Nephron (organoid): ENCODE results near the gene OGFR.

ENCODE experiments used
- H3K27ac Mint-ChIP-seq, 3 experiments: 2 replicates each; pipeline ENCODE4 v1.8.0; 2020; ENCODE audit warnings: mixed read lengths in 3 of 3, mild to moderate bottlenecking in 2 of 3, moderate library complexity in 1 of 3
- H3K27me3 Mint-ChIP-seq: 2 replicates; pipeline ENCODE4 v1.8.0; 2021; ENCODE audit warnings: low read depth, mild to moderate bottlenecking, moderate library complexity, mixed read lengths
- H3K36me3 Mint-ChIP-seq: 2 replicates; pipeline ENCODE4 v1.8.0; 2020; ENCODE audit warnings: low read depth, mixed read lengths
- H3K4me1 Mint-ChIP-seq: 2 replicates; pipeline ENCODE4 v1.8.0; 2020; ENCODE audit warnings: mixed read lengths
- H3K4me3 Mint-ChIP-seq, 3 experiments: 2 replicates each; pipeline ENCODE4 v1.8.0; 2020; ENCODE audit warnings: mild to moderate bottlenecking in 3 of 3, mixed read lengths in 3 of 3, moderate library complexity in 2 of 3
- H3K9me3 Mint-ChIP-seq: 2 replicates; pipeline ENCODE4 v1.8.0; 2020; ENCODE audit warnings: mixed read lengths
- TF ChIP-seq, protein P1 (sequence below), 3 experiments: fragments of 200-600 bp; sonication (generic); IDR thresholded peaks; one replicate each; pipeline ENCODE4 v1.5.0; 2021; ENCODE audit warnings: antibody characterized with exemption in 3 of 3; ENCODE audit not compliant: unreplicated experiment in 3 of 3

Gene OGFR

DNA sequence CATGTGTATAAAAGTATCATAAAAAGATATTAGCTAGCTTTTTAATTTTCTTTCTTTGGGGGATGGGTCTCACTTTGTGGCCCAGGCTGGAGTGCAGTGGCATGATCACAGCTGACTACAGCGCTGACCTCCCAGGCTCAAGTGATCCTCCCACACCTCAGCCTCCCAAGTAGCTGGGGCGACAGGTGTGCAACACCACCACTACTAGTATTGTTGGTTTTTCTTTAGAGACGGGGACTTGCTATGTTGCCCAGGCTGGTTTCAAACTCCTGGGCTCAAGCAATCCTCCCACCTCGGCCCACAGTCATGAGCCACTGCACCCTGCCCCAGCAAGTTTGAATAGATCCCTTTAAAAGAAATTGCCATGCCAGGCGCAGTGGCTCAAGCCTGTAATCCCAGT is 50.5 kb downstream of the OGFR start:
- peaks cover 32% of the 10 kb centered on the region for H3K36me3 Mint-ChIP-seq
- H3K9me3 Mint-ChIP-seq: no peaks in the 10 kb centered on the region
- TF ChIP-seq, protein P1, sequence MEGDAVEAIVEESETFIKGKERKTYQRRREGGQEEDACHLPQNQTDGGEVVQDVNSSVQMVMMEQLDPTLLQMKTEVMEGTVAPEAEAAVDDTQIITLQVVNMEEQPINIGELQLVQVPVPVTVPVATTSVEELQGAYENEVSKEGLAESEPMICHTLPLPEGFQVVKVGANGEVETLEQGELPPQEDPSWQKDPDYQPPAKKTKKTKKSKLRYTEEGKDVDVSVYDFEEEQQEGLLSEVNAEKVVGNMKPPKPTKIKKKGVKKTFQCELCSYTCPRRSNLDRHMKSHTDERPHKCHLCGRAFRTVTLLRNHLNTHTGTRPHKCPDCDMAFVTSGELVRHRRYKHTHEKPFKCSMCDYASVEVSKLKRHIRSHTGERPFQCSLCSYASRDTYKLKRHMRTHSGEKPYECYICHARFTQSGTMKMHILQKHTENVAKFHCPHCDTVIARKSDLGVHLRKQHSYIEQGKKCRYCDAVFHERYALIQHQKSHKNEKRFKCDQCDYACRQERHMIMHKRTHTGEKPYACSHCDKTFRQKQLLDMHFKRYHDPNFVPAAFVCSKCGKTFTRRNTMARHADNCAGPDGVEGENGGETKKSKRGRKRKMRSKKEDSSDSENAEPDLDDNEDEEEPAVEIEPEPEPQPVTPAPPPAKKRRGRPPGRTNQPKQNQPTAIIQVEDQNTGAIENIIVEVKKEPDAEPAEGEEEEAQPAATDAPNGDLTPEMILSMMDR (IDR thresholded peaks at IDR 0.05; ENCODE audit: unreplicated experiment in 3 of 3): no peak
- peaks cover 9% of the 10 kb centered on the region for H3K27me3 Mint-ChIP-seq
- H3K27ac Mint-ChIP-seq: no peak overlapping the region
- H3K4me3 Mint-ChIP-seq: no peak overlapping the region
- H3K4me1 Mint-ChIP-seq: peaks cover 16% of the 10 kb centered on the region

DNA sequence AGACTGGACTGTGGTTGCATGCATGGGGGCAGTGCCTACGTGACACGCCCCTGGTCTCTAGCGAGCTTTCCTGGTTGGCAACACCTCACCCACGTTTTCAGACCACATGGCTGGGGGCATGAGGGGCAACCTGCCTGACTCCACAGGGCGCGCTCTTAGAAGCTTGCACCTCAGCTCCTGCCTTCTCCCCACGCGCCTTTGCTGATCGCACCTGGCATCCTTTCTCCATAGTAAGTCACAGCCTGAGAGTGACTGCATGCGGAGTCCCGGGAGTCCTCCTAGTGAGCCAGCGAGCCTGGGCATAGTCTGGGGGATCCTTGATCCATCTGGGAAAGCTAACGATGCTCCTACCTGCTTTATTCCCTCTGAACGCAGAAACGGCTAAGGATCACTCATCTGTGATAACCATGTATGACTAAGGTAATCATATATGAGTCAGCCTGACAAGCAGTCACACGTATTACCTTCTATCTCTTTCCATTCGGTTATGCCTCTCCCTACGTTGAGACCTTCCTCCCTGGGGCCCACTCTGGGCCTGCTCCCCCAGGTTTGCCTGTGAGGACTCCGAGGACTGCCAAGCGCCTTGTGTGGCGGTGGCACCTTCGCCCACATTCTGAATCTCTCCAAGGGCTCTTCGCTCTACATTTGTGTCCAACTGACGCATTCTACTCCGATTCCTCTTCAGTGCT is 52.4 kb downstream of the OGFR start:
- Mint-ChIP-seq H3K9me3 (no peaks in the 10 kb centered on the region), H3K4me1 (peaks cover 20% of the 10 kb centered on the region), H3K27ac (no peak overlapping the region)

DNA sequence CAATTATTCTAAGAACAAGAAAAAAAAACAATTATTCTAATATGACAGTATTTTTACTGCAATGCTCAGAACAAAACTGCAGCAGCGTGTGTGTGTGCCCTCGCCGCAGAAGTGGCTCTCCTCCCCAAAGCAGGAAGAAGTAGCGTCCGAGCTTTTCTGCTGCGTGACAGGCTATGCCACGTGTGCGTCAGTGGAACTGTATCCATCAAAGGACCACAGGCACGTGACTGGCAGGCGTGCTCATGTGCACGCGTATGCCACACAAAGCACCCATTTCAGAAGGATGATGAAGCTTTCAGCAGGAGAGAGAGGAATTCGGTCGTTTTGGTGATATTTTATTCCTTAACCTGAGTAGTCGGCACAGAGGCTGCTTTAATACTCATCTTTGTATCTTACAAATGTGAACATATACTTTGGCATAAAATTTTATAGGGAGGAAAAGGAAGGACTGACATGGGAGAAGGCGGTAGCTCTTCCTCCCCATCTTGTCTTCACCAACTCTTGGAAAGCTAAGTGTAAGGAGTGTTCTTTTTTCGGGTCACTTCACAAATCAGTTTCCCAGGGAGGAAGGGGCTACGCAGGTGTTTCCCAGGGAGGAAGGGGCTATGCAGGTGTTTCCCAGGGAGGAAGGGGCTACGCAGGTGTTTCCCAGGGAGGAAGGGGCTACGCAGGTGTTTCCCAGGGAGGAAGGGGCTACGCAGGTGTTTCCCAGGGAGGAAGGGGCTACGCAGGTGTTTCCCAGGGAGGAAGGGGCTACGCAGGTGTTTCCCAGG is 53.6 kb downstream of the OGFR start:
- Mint-ChIP-seq H3K9me3 (peaks cover 3% of the 10 kb centered on the region), H3K4me1 (peaks cover 25% of the 10 kb centered on the region), H3K36me3 (peaks cover 27% of the 10 kb centered on the region), H3K27ac (no peak overlapping the region), H3K27me3 (peaks cover 14% of the 10 kb centered on the region), H3K4me3 (peak overlapping the region; percentile 20 to 45 (median 25))
- TF ChIP-seq, protein P1 (IDR thresholded peaks at IDR 0.05; ENCODE audit: unreplicated experiment in 3 of 3): no peak

More for the DNA sequence above, 52.4 kb downstream of the OGFR start:
- peaks cover 32% of the 10 kb centered on the region for H3K36me3 Mint-ChIP-seq
- peaks cover 14% of the 10 kb centered on the region for H3K27me3 Mint-ChIP-seq
- TF ChIP-seq, protein P1 (IDR thresholded peaks at IDR 0.05; ENCODE audit: unreplicated experiment in 3 of 3): no peak
- H3K4me3 Mint-ChIP-seq: no peak overlapping the region

DNA sequence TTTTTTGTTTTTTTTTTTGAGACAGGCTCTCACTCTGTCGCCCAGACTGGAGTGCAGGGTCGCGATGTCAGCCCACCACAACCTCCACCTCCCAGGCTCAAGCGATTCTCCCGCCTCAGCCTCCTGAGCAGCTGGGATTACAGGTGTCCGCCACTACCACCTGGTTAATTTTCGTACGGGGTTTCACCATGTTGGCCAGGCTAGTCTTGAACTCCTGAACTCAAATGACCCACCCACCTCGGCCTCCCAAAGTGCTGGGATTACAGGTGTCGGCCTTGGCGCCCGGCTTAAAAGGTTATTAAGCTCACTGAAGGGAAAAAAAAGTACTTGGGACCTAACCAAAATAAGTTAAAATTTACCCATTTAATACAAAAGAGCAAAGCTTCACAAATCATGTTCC is 55.1 kb downstream of the OGFR start:
- peaks cover 25% of the 10 kb centered on the region for H3K4me1 Mint-ChIP-seq
- H3K9me3 Mint-ChIP-seq: peaks cover 6% of the 10 kb centered on the region
- TF ChIP-seq, protein P1 (IDR thresholded peaks at IDR 0.05; ENCODE audit: unreplicated experiment in 3 of 3): no peak
- H3K36me3 Mint-ChIP-seq: peaks cover 15% of the 10 kb centered on the region
- H3K27ac Mint-ChIP-seq: peak overlapping the region in 2 of 3 experiments; percentile 48 to 57
- H3K4me3 Mint-ChIP-seq: peak overlapping the region; percentile 79 to 88 (median 85)
- peaks cover 14% of the 10 kb centered on the region for H3K27me3 Mint-ChIP-seq

DNA sequence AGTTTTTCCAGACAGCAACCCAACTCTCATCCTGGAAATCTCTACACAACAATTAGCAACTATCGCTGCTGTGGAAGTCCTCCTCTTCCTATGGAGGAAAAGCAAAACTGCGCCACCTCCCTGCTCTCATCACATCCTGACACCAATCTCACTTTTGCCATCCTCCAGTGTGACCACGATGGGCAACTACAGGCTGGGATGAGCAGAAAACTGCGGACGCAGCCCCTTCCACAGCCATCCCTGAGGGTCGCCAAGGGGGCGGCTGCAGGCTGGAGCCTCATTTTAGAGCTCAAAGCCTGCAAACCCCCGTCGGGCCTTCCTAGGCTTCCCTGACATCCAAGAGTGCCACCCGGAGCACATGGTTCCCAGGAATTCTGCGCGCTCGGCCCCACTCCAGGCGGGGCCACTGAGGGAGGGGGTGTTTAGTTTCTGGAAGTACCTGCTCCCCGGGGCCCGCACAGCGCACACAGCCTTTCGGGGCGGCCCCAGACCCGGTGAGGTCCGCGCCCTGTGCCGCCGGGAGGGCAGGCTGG is 55.8 kb downstream of the OGFR start:
- Mint-ChIP-seq H3K27me3 (peaks cover 14% of the 10 kb centered on the region), H3K9me3 (peaks cover 7% of the 10 kb centered on the region), H3K36me3 (peaks cover 12% of the 10 kb centered on the region), H3K4me1 (peaks cover 25% of the 10 kb centered on the region), H3K27ac (peak overlapping the region; percentile 48 to 57 (median 56)), H3K4me3 (peak overlapping the region; percentile 79 to 88 (median 85))
- TF ChIP-seq, protein P1 (IDR thresholded peaks at IDR 0.05; ENCODE audit: unreplicated experiment in 3 of 3): no peak
